HG02678 (cell line): ENCODE results near the gene EP300.
"Not testable (repeated sequence)": the region's sequence is repeated elsewhere in the genome, so short reads cannot be mapped to it uniquely, and the experiment has no call there.

ENCODE experiments used
- ATAC-seq: cut with Tn5 transposase; IDR thresholded peaks from one replicate; pipeline ENCODE4 v1.9.1; 2021; ENCODE audit warnings: mild to moderate bottlenecking, moderate library complexity; ENCODE audit not compliant: unreplicated experiment

The EP300 gene

GRCh38 chr22:41076857-41077256 lies 15.5 kb upstream of the EP300 start:
- no peak for ATAC-seq

- ATAC-seq, result no peak
Measured at GRCh38 chr22:41078931-41079330, 13.5 kb upstream of the EP300 start.

- ATAC-seq, result no peak
Measured at GRCh38 chr22:41085842-41086241, 6.5 kb upstream of the EP300 start.

GRCh38 chr22:41091132-41092022 lies 1.0 kb upstream of the EP300 start:
- ATAC-seq, result peak; percentile 76

GRCh38 chr22:41092847-41093411 lies 537 bp downstream of the EP300 start:
- ATAC-seq, result no peak

- no peak for ATAC-seq
Measured at GRCh38 chr22:41094041-41094593, 1.7 kb downstream of the EP300 start.

GRCh38 chr22:41096391-41096790 lies 4.0 kb downstream of the EP300 start:
- ATAC-seq, result no peak

- no peak for ATAC-seq
Measured at GRCh38 chr22:41096841-41097240, 4.4 kb downstream of the EP300 start.

GRCh38 chr22:41099036-41099435 lies 6.6 kb downstream of the EP300 start:
- ATAC-seq, result no peak

GRCh38 chr22:41106122-41106968 lies 14.0 kb downstream of the EP300 start:
- ATAC-seq, result no peak

GRCh38 chr22:41106969-41107325 lies 14.6 kb downstream of the EP300 start:
- not testable (repeated sequence) for ATAC-seq

GRCh38 chr22:41110968-41111367 lies 18.6 kb downstream of the EP300 start:
- no peak for ATAC-seq

GRCh38 chr22:41116342-41116741 lies 23.9 kb downstream of the EP300 start:
- no peak for ATAC-seq

GRCh38 chr22:41117127-41117965 lies 25.0 kb downstream of the EP300 start:
- no peak for ATAC-seq

GRCh38 chr22:41123151-41123550 lies 30.8 kb downstream of the EP300 start:
- no peak for ATAC-seq

- no peak for ATAC-seq
Measured at GRCh38 chr22:41124086-41124485, 31.7 kb downstream of the EP300 start.

- ATAC-seq, result no peak
Measured at GRCh38 chr22:41127451-41127850, 35.1 kb downstream of the EP300 start.

- ATAC-seq, result no peak
Measured at GRCh38 chr22:41128606-41129005, 36.2 kb downstream of the EP300 start.

- ATAC-seq, result no peak
Measured at GRCh38 chr22:41132550-41132949, 40.2 kb downstream of the EP300 start.

GRCh38 chr22:41140365-41140957 lies 48.1 kb downstream of the EP300 start:
- no peak for ATAC-seq
